Activated CD4-positive, CD25-positive, alpha-beta regulatory T cell treated with anti-CD3 and anti-CD28 coated beads, Interleukin-2, amount 50 U/mL, for 72 hours (primary cell): Measurements from ENCODE around the gene SULT1C4.
"Not testable (repeated sequence)": the region's sequence is repeated elsewhere in the genome, so short reads cannot be mapped to it uniquely, and the experiment has no call there.

Source experiments
- DNase-seq: peaks from one replicate; pipeline ENCODE4 v3.0.0; 2021

The SULT1C4 gene

DNA sequence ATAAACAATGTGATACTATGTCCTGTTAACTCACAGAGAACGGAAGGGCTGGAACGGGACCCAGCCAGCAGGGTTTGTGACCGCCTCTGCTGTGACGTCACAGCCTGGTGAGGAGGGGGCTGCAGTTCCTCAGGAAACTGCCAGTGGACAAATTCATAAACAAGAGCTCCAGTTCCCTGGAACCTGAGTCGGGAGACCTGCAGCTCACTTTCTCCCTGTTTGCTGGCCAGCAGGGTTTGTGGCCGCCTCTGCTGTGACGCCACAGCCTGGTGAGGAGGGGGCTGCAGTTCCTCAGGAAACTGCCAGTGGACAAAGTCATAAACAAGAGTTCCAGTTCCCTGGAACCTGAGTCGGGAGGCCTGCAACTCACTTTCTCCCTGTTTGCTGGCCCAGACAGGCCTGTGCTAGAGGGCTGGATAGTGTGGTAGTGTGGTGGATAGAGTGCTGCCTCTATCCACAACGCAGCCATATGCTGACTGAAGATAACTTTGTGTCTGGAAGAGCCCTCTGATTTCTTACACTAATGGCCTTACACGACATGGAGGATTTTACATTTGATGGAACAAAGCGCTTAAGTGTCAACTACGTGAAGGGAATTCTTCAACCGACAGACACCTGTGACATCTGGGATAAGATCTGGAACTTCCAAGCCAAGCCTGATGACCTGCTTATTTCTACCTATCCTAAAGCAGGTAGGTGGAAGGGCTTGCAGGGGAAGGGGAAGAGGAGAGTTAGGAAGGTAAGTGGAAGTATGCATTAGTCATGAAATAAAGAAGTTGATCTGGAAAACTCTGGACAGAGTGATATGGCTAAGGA is at the start of gene SULT1C4:
TSS of gene SULT1C4 (plus strand) at position 140 of the 816 bp plus-strand sequence. CDS start at position 524, 384 bp downstream.
- DNase-seq = no peak

DNA sequence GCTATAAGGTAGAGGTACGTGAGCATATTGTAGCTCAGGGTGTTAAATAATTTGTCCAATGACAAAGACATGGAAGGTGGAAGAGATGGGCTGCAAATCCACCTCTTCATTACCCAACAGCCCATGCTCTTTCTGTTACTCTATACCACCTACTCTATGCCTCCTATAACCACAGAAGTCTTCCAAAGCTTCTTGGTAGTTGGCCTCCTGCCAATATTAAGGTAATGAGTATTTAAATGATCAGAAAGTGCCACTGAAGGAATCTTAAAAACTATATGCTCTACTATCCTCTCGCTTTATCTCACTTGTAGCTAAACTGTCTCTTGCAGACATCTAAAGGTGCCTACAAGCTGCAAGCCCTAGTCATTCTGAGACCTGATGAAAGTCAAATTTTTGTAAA is 48.0 kb upstream of the SULT1C4 start:
- DNase-seq = no peak

DNA sequence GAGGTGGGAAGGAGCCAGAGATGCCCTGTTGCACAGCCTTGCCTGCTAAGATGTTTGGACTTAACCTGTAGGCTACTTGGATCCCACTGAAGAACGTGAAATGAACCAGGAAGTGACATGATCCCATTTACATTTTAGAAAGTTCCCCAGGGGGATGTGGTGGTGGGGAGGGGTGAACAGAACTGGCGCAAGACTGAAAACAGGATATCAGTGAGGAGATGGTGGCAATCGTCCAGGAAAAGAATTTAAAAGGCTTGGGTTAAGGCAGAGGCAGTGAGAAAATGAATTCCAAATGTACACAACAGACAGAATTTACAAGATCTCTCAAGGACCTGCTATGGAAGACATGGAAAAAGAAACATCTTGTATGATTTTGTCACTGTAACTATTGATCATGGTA is 46.8 kb upstream of the SULT1C4 start:
- no peak for DNase-seq

- no peak for DNase-seq
Observed at GRCh38 chr2:108345951-108346350, 31.8 kb upstream of the SULT1C4 start.

- DNase-seq = no peak
Observed at GRCh38 chr2:108346827-108347226, 30.9 kb upstream of the SULT1C4 start.

GRCh38 chr2:108347786-108348185 is 30.0 kb upstream of the SULT1C4 start:
- DNase-seq = no peak

DNA sequence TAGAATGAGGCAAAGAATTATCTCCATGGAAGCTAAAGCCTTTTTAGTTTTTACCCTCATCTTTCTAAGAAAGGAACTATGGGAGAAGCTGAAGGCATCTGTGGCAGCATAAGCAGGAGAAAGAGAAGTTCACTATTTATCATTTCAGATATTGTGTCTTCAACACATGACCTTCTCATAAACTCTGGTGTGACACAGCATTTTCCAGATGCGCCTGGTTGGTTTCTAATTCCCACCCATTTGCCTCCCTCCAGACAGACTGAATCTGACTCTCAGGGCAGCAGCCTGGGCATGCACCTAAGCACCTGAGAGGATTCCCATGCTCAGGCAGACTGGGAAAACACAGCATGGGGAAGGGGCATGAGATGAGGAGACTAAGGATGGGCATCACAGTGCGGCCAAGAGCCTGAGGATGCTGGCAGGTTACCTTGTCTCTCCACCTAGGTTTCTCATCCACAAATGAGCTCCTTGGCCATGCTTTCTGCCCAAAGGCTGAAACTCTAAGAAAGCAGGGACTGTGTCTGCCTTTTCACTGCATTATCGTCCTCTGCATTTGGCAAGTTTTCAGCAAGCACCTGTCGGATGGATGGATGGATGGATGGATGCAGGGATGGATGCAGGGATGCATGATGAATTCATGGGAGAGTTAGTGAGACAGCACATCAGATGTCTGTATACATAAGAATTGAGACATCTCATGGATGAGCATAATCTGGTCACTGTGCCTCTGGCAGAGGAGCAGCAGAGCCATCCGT is 28.8 kb upstream of the SULT1C4 start:
- DNase-seq = no peak

DNA sequence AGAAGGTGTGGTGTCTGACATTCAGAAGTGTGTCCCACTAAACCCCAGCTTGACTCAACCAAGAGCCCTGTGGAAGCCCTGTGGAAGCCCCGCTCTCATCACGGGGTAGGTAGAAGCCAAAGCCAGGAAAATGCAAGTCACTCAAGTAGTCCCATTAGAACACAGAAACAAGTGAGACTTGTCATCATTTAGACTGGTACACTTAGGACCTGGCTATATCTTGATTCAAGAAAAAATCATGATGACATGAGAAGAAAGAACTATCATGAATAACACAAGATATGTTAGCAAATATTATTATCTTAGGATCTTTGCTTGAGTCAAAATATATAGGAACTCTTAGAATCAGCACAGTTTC is 28.2 kb upstream of the SULT1C4 start:
- DNase-seq = no peak

- no peak for DNase-seq
Observed at GRCh38 chr2:108351889-108352288, 25.9 kb upstream of the SULT1C4 start.

DNA sequence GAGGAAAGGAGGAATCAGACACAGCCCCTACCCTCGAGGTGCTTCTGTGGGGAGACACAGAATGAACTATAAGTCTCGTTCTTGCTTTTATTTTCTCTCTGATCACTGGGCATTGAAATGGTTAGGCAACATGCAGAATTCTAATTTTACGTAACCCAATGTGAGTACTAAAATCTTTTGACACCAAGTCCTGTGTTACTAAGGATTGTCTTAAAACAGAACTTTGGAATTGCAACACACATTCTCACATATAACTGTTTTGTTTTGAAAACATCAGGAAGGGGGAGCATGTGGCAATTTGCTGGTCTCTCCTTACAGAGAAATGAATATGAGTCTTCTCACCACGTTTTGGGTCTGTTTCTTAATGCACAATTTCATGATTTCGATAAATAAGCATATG is 23.6 kb upstream of the SULT1C4 start:
- DNase-seq = no peak

DNA sequence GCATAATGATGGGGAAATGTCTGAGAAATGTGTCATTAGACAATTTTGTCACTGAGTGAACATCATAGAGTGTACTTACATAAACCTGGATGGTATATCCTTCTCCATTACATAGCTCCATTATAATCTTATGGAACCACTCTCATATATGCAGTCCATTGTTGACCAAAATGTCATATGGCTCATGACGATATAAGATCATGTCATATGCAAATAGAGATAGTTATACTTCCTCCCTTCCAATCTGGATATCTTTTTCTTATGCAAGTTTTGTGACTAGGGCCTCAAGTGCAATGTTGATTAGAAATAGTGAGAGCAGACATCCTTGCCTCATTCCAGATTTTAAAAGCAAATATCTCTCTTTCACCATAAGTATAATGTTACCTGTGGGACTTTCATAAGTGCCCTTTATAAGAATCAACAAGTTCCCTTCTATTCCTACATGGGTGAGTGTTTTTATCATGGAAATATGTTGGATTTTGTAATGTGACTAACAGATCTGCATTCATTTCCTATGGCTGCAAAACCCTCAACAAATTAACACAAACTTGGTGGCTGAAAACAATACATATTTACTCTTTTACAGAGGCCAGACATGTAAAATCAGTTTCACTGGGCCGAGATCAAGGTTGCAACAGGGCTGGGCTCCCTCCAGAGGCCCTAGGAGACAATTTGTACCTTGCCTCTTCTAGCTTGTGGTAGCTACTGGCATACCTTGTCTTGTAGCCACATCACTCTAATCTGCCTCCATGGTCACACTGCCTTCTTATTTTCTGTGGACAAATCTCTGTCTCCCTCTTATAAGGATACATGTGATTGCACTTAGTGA is 21.6 kb upstream of the SULT1C4 start:
- no peak for DNase-seq

- not testable (repeated sequence) for DNase-seq
Observed at GRCh38 chr2:108359336-108359735, 18.4 kb upstream of the SULT1C4 start.

- no peak for DNase-seq
Observed at GRCh38 chr2:108360776-108361468, 16.8 kb upstream of the SULT1C4 start.

DNA sequence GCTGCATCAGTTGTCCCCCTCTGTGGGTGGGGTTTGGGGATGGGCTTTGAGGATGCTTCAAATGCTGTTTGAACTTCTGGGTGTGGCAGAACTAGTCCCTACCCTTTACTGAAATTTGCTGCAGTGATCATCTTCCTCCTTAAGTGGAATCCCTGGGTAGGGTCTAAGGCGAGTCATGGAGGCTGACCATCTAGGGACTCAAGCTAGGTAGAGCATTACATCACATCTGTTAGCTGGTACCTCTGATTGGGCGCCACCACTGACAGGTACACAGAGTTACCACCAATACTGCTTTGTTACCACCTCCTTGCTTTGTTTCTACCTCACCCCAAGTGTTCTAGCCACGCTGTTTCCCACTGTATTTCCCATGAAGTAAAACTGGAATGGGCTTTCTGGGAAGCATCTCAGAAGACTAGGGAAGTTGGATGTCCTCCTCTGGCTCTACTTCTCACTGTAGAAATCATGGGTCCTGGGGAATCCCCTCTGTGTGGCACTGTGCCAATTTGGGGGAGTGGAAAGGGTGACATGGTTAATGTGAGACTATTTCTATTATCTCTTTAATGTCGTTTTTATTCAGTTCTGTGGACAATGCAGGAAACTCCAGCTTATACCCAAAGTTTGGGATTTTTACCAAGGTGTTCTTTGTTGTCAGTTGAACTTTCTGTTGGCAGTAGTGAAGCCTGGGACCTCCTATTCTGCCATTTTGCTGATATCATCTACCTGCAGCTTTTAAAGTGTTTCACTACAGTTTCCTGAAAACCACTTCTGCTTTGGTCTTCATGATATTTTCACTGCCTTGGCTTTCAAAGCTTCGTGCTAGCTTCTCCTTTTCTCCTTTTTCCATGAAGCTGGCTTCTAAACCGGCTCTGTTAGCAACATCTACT is 14.5 kb upstream of the SULT1C4 start:
- no peak for DNase-seq

DNA sequence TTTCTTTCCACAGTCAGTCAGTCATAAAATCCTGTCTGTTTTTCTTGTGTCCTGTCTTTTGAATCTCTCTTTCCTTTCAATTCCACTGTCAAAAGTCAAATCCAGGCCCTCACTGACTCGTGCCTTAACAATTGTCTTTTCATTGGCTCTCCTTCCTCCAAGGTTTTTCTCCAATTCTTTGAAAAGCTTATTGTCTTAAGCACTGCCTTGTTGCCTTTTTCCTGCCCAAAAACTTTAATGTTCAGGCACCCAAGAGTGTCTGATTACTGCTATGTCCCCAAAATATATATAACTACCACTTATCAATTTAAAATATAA is 13.9 kb upstream of the SULT1C4 start:
- no peak for DNase-seq

DNA sequence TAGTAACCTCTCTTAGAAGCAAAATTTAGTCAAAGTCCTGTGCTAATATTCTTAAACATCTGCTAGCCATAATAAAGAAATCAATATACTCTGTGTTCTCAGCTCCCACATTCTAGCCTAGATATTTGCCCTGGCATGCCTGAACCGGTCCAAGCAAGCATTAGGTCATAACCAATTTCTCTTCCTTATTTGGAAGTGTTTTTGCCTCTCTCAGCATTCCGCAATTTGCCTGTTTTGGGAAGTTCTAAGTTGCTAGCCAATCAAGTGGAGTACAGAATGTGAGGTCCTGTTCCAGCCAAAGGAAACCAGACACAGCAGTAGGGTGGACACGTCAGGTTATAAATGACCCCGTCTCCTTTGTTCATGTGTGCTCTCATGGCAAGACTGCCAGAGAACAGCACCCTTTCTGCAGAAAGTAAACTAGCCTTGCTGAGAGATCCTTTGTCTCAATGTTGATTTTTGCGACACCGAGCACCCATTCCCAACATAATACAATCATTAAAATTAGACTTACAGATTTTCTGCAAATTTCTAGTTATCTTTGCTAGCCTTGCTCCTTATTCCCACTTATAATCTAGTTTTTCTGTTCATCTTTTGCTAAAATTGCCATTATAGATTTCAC is 13.0 kb upstream of the SULT1C4 start:
- no peak for DNase-seq

- DNase-seq = no peak
Observed at GRCh38 chr2:108365656-108366055, 12.1 kb upstream of the SULT1C4 start.

- DNase-seq = no peak
Observed at GRCh38 chr2:108367014-108367413, 10.7 kb upstream of the SULT1C4 start.

DNA sequence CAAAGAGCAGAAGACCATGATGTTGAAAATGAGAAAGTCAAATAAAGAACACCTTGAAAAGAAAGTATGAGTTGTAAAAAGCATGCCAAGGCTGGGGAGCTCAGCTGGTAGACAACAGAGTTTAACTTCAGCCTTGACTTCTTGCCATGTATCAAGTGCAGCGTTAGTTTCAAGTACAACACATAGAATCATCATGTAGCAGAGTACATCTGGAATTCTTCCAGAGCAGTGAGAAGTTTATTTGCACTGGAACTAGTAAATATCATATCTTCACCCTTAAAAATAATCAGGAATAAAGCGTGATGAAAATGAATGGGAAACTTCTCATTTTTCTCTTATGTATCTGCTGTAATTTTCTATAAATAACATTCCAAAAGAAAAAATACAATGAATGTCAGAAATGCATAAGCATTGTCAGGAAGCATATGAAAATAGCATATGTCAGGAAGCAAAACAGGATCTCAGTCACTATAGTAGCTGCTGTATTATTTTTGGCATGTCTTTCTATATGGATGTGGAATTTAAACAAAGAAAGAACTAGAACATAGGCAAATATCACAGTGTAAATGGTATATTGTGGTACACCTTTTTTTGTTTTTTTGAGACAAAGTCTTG is 10.1 kb upstream of the SULT1C4 start:
- DNase-seq = no peak

DNA sequence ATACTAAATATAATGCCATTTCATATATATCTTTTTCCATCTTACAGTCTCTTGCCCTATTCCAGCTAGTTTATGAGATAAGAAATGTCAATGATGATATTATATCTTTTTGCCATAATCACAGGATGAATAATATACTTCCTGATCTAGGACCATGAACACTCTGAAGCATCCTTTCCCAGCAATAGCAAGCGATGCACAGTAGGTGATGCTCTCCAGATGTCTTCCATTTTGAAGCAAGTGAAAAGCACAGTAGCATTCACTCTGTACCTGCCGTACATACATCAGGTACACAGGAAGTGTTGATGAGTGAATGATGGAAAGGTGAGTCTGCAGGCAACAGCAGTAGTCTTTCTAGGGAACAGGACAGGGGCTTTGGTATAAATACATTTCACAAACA is 8.6 kb upstream of the SULT1C4 start:
- DNase-seq = no peak

DNA sequence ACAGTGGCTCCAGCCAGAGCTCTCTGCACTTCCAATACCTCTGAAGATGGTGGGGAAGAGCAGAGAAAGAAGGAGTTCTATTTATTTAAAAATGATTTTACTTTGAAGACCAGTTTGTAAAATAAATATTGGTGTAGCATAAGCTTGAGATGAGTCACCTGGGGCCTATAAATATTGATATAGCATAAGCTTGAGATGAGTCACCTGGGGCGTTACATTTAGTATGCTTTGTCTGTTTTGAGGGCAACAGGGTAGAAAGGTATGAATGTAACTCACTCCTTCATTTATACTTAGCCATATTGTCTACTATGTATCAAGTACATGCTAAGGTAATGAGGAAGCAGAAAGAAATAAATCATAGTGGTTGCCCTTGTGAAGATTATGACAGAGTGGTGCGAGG is 7.7 kb upstream of the SULT1C4 start:
- DNase-seq = no peak
